K562 (cell line): ENCODE measurements around the gene RABGAP1L. TPM values are rescaled to one million over a fixed set of nuclear protein-coding genes. Genes with fewer than 3 reads are reported as not detected.
A peak's percentile ranks its signal among the peaks of the same experiment; 100 is the strongest.

ENCODE experiments used
- ELF1 ChIP-seq: fragments of 200-800 bp; sonication (Bioruptor generic); IDR thresholded peaks from 2 replicates; pipeline ENCODE4 v1.6.1; 2016; ENCODE audit warnings: missing genetic modification characterization, missing compliant biosample characterization
- FOS ChIP-seq: IDR thresholded peaks from 3 replicates; pipeline ENCODE4 v1.6.1; 2011; ENCODE audit not compliant: insufficient read length; ENCODE audit errors: extremely low read depth
- FOXJ3 ChIP-seq: sonication (generic); formaldehyde crosslinking; IDR thresholded peaks from 2 replicates; pipeline ENCODE4 v1.4.0; 2020; ENCODE audit warnings: mild to moderate bottlenecking, missing genetic modification reagents
- POLR2AphosphoS5 ChIP-seq: IDR thresholded peaks from 2 replicates; pipeline ENCODE4 v1.6.1; 2011; ENCODE audit warnings: mild to moderate bottlenecking, low read depth, low read length, moderate library complexity; ENCODE audit not compliant: control insufficient read depth, insufficient read depth
- SMAD3 ChIP-seq: fragments of 450-650 bp; formaldehyde crosslinking; conservative IDR thresholded peaks from 2 replicates; pipeline ENCODE4 v1.4.0; 2020; ENCODE audit warnings: mild to moderate bottlenecking
- polyA plus RNA-seq, 8 experiments: library from polyadenylated mRNA; depleted of rRNA in 4 of 8; stranded (reverse) in 5 of 8; unstranded in 3 of 8; fragments of >200 nt; fragmentation: Nextera tagmentation in 2 of 8; fragmentation: Illumina TruSeq in 1 of 8; extraction: Ambion mirVana in 2 of 8; extraction: Trizol in 1 of 8; gene quantifications; 2 replicates each; pipeline versions ENCODE4 v1.2.1 to v1.2.3, GENCODE V29; 2011 to 2014; ENCODE audit warnings: inconsistent platforms in 1 of 8, missing spikeins in 1 of 8
- total RNA-seq, 7 experiments: library from RNA; depleted of rRNA in 6 of 7; stranded (reverse); fragments of >200 nt in 6 of 7; fragmentation: Illumina TruSeq in 2 of 7; extraction: Trizol in 2 of 7; gene quantifications; 2 replicates each; pipeline versions ENCODE4 v1.2.1 to v1.2.3, GENCODE V29; 2011 to 2021; ENCODE audit warnings: low replicate concordance in 1 of 7
- TF ChIP-seq, protein P1 (sequence below), 2 experiments: IDR thresholded peaks in 1 of 2; conservative IDR thresholded peaks in 1 of 2; 2 replicates each; pipeline ENCODE4 v1.6.1; 2016; ENCODE audit warnings: low read depth in 2 of 2, mild to moderate bottlenecking in 1 of 2, missing compliant biosample characterization in 1 of 2, missing genetic modification characterization in 1 of 2, moderate library complexity in 1 of 2
- TF ChIP-seq, protein P2 (sequence below): fragments of 450-650 bp; formaldehyde crosslinking; IDR thresholded peaks from 2 replicates; pipeline ENCODE4 v1.4.0; 2020; ENCODE audit warnings: mild to moderate bottlenecking
- TF ChIP-seq, protein P3 (sequence below): fragments of 450-650 bp; IDR thresholded peaks from 2 replicates; pipeline ENCODE4 v1.6.1; 2018; ENCODE audit not compliant: partially characterized antibody
- TF ChIP-seq, protein P4 (sequence below): sonication (generic); formaldehyde crosslinking; IDR thresholded peaks from 2 replicates; pipeline ENCODE4 v1.8.1; 2023; ENCODE audit warnings: missing genetic modification reagents, mild to moderate bottlenecking, borderline replicate concordance
- TF ChIP-seq, protein P5 (sequence below), 3 experiments: fragments of 200-800 bp in 1 of 3; sonication (Bioruptor generic) in 1 of 3; sonication (generic) in 1 of 3; formaldehyde crosslinking in 1 of 3; IDR thresholded peaks; 2 replicates each; pipeline versions ENCODE4 v1.6.1 to v1.8.0; 2016 to 2022; ENCODE audit warnings: mild to moderate bottlenecking in 2 of 3, missing compliant biosample characterization in 2 of 3, missing genetic modification characterization in 2 of 3, missing genetic modification reagents in 1 of 3

RABGAP1L gene
- total and polyA plus RNA-seq, 9 of the 15 experiments (the other 6 are each of a cell fraction or from before 2014, with no cell fraction given): 16.5 to 44.9 (median 26.7) TPM

DNA sequence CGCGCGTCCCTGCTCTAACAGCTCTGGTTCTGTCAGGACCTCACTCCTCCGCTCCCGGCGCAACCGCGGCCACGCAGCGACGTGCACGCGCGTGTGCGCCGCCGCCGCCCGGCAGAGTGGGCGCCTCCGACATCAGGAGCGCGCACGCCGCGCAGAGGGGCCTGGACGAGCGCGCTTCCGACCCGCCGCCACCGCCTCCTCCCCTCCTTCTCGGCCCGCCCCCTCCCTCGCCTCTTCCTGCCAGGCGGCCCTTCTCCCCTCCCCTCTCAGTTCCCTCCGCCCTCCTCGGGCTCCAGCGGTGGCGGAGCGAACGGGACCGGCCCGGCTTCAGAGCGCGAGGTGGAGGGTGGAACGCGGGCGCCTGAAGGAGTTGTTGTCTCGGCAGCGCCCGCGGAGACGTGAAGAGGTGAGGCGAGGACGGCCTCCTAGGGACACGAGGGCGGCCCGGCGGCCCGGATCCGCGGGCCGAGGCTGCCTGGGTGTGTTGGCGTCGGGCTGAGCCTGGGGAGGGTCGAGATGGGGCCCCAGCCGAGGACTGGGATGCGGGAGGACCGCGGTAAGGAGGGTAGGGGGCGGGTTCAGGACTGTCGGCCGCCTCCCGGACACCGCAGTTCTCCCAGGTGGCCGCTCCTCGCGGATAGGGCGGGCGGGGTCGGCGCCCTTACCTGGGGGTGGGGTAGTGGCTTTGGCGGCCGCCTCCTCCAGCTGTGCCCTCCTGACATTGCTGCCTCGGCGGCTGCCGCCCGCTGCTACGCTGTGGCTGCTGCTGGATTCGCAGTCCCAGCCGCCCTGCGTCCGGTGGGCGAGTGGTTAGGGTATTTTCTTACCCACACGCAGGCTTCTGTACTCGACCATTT is at the start of gene RABGAP1L (continued):
- TF ChIP-seq FOS (no peak), FOXJ3 (no peak), POLR2AphosphoS5 (peak; percentile 95), SMAD3 (CRISPR knock-in tag) (no peak), ELF1 (tag) (0 out of 2 replicates have a peak, but pooled peaks have one; percentile 50)
- TF ChIP-seq, protein P1, sequence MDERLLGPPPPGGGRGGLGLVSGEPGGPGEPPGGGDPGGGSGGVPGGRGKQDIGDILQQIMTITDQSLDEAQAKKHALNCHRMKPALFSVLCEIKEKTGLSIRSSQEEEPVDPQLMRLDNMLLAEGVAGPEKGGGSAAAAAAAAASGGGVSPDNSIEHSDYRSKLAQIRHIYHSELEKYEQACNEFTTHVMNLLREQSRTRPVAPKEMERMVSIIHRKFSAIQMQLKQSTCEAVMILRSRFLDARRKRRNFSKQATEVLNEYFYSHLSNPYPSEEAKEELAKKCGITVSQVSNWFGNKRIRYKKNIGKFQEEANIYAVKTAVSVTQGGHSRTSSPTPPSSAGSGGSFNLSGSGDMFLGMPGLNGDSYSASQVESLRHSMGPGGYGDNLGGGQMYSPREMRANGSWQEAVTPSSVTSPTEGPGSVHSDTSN (CRISPR knock-in tag; IDR thresholded peaks at IDR 0.05; ENCODE audit: low read depth): no peak
- TF ChIP-seq, protein P1 (tag; conservative IDR thresholded peaks at IDR 0.05; ENCODE audit: low read depth): no peak
- TF ChIP-seq, protein P2, sequence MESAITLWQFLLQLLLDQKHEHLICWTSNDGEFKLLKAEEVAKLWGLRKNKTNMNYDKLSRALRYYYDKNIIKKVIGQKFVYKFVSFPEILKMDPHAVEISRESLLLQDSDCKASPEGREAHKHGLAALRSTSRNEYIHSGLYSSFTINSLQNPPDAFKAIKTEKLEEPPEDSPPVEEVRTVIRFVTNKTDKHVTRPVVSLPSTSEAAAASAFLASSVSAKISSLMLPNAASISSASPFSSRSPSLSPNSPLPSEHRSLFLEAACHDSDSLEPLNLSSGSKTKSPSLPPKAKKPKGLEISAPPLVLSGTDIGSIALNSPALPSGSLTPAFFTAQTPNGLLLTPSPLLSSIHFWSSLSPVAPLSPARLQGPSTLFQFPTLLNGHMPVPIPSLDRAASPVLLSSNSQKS (CRISPR knock-in tag): no peak
- TF ChIP-seq, protein P3, sequence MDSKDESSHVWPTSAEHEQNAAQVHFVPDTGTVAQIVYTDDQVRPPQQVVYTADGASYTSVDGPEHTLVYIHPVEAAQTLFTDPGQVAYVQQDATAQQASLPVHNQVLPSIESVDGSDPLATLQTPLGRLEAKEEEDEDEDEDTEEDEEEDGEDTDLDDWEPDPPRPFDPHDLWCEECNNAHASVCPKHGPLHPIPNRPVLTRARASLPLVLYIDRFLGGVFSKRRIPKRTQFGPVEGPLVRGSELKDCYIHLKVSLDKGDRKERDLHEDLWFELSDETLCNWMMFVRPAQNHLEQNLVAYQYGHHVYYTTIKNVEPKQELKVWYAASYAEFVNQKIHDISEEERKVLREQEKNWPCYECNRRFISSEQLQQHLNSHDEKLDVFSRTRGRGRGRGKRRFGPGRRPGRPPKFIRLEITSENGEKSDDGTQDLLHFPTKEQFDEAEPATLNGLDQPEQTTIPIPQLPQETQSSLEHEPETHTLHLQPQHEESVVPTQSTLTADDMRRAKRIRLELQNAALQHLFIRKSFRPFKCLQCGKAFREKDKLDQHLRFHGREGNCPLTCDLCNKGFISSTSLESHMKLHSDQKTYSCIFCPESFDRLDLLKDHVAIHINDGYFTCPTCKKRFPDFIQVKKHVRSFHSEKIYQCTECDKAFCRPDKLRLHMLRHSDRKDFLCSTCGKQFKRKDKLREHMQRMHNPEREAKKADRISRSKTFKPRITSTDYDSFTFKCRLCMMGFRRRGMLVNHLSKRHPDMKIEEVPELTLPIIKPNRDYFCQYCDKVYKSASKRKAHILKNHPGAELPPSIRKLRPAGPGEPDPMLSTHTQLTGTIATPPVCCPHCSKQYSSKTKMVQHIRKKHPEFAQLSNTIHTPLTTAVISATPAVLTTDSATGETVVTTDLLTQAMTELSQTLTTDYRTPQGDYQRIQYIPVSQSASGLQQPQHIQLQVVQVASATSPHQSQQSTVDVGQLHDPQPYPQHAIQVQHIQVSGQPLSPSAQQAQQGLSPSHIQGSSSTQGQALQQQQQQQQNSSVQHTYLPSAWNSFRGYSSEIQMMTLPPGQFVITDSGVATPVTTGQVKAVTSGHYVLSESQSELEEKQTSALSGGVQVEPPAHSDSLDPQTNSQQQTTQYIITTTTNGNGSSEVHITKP: peak; percentile 38
- TF ChIP-seq, protein P4, sequence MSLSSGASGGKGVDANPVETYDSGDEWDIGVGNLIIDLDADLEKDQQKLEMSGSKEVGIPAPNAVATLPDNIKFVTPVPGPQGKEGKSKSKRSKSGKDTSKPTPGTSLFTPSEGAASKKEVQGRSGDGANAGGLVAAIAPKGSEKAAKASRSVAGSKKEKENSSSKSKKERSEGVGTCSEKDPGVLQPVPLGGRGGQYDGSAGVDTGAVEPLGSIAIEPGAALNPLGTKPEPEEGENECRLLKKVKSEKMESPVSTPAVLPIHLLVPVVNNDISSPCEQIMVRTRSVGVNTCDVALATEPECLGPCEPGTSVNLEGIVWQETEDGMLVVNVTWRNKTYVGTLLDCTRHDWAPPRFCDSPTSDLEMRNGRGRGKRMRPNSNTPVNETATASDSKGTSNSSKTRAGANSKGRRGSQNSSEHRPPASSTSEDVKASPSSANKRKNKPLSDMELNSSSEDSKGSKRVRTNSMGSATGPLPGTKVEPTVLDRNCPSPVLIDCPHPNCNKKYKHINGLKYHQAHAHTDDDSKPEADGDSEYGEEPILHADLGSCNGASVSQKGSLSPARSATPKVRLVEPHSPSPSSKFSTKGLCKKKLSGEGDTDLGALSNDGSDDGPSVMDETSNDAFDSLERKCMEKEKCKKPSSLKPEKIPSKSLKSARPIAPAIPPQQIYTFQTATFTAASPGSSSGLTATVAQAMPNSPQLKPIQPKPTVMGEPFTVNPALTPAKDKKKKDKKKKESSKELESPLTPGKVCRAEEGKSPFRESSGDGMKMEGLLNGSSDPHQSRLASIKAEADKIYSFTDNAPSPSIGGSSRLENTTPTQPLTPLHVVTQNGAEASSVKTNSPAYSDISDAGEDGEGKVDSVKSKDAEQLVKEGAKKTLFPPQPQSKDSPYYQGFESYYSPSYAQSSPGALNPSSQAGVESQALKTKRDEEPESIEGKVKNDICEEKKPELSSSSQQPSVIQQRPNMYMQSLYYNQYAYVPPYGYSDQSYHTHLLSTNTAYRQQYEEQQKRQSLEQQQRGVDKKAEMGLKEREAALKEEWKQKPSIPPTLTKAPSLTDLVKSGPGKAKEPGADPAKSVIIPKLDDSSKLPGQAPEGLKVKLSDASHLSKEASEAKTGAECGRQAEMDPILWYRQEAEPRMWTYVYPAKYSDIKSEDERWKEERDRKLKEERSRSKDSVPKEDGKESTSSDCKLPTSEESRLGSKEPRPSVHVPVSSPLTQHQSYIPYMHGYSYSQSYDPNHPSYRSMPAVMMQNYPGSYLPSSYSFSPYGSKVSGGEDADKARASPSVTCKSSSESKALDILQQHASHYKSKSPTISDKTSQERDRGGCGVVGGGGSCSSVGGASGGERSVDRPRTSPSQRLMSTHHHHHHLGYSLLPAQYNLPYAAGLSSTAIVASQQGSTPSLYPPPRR: peak; percentile 89; the same call in 1 of the 2 replicates
- TF ChIP-seq, protein P5, sequence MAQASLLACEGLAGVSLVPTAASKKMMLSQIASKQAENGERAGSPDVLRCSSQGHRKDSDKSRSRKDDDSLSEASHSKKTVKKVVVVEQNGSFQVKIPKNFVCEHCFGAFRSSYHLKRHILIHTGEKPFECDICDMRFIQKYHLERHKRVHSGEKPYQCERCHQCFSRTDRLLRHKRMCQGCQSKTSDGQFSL (CRISPR knock-in tag; IDR thresholded peaks at IDR 0.05): peak; percentile 78
- TF ChIP-seq, protein P5 (tag; IDR thresholded peaks at IDR 0.05): no peak
